GM12892 (cell line): ENCODE measurements around the gene PELI3.

Experiments
- POLR2A ChIP-seq: IDR thresholded peaks from 2 replicates; pipeline ENCODE4 v1.6.1; 2011; ENCODE audit warnings: low read depth, low read length, control low read depth
- POLR2AphosphoS5 ChIP-seq: IDR thresholded peaks from 2 replicates; pipeline ENCODE4 v1.6.1; 2011; ENCODE audit warnings: low read depth, low read length, control low read depth

- TF ChIP-seq POLR2AphosphoS5 (no peak), POLR2A (no peak)
These were observed 1.1 kb downstream of the PELI3 start for GRCh38 chr11:66467756-66468155.
